Tibial nerve (tissue), 4 donors: Measurements from ENCODE around the gene ALK.

Source experiments
- EP300 ChIP-seq, 2 donors: sonication (generic); formaldehyde crosslinking; IDR thresholded peaks; one replicate each; pipeline ENCODE4 v1.6.1; 2017; ENCODE audit warnings: antibody characterized with exemption in 2 of 2, mild to moderate bottlenecking in 1 of 2
- TF ChIP-seq, protein P1 (sequence below), 5 experiments: fragments of 200-600 bp in 3 of 5; fragments of 450-650 bp in 2 of 5; sonication (generic) in 3 of 5; IDR thresholded peaks; one replicate each; pipeline ENCODE4 v1.5.1; 2016 to 2019; ENCODE audit warnings: antibody characterized with exemption in 5 of 5, mild to moderate bottlenecking in 3 of 5, moderate library complexity in 2 of 5

- TF ChIP-seq, protein P1, sequence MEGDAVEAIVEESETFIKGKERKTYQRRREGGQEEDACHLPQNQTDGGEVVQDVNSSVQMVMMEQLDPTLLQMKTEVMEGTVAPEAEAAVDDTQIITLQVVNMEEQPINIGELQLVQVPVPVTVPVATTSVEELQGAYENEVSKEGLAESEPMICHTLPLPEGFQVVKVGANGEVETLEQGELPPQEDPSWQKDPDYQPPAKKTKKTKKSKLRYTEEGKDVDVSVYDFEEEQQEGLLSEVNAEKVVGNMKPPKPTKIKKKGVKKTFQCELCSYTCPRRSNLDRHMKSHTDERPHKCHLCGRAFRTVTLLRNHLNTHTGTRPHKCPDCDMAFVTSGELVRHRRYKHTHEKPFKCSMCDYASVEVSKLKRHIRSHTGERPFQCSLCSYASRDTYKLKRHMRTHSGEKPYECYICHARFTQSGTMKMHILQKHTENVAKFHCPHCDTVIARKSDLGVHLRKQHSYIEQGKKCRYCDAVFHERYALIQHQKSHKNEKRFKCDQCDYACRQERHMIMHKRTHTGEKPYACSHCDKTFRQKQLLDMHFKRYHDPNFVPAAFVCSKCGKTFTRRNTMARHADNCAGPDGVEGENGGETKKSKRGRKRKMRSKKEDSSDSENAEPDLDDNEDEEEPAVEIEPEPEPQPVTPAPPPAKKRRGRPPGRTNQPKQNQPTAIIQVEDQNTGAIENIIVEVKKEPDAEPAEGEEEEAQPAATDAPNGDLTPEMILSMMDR (IDR thresholded peaks at IDR 0.05), result no peak
- TF ChIP-seq EP300 (IDR thresholded peaks at IDR 0.05), result no peak
Observed at GRCh38 chr2:29614295-29614830, 307.0 kb downstream of the ALK start.
